Stimulated activated CD4-positive, alpha-beta T cell treated with anti-CD3 and anti-CD28 coated beads, Interleukin-15, amount 100 ng/mL, for 1 hour (primary cell): Measurements from ENCODE around the gene DPF3.

Experiments
- DNase-seq, 2 donors: peaks; one replicate each; pipeline ENCODE4 v3.0.0-alpha.2; 2020; ENCODE audit warnings: low read depth in 1 of 2, low spot score in 1 of 2

DPF3 gene

DNA sequence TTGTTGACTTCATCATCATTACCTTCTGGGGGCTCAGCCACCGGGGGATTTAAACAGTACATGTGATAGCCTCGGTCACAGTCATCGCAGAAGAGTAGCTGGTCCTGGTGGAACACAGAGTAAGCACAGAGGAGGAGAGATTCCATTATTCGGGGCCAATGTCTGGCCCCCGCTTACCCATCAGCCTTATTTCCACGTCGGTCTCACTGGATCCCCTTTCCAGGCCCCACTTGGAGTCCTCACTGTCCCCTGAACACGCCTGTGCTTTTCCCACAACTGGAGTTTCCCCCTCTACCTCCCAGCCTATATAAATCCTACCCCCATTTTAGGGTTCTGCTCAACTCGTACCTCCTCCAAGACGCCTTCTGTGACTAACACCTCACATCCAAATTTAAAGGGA lies 274.0 kb downstream of the DPF3 start:
- DNase-seq = no peak

DNA sequence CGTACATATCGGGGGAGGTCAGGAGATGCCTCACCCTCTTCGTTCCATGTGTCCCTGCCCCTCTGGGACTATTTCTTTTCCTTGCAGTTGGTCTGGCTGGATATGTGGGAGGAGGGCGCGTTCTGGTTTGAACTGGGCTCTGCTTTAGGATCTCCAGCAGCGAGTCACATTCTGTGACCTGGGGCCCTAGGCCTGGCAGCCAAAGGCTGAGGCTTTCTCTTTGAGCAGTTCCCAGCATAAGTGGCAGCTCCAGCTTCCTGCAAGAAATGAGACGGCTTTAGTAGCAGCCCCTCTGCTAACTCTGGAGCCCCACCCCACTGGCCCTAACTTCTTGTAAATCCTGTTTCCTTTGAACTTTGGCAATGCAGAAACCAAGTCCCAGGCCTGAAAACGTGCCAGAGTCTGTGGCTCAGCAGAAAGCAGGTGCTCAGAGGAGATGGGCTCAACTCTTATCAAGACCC lies 274.8 kb downstream of the DPF3 start:
- no peak for DNase-seq

DNA sequence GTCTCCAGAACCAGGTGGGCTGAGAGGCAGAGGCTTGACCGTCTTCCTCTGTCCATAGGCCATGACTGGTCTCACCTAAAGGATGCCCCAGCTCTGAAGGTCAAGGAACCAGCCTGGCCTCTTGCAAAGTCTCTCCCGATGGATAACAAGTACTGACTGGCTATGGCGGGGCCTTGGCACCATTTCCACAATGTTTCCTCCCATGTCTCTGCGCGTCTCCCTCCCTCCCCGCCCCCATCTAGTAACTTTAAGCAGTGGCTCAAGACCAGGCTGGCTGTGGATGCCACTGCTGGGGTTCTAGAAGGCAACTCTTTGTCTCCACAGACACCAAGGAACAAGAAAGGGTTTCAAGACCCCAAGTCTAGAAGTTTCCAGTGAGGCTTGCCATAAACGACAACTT lies 275.5 kb downstream of the DPF3 start:
- no peak for DNase-seq

GRCh38 chr14:72617391-72618031 lies 276.4 kb downstream of the DPF3 start:
- DNase-seq = no peak

- no peak for DNase-seq
Observed at GRCh38 chr14:72616811-72617210, 277.1 kb downstream of the DPF3 start.

DNA sequence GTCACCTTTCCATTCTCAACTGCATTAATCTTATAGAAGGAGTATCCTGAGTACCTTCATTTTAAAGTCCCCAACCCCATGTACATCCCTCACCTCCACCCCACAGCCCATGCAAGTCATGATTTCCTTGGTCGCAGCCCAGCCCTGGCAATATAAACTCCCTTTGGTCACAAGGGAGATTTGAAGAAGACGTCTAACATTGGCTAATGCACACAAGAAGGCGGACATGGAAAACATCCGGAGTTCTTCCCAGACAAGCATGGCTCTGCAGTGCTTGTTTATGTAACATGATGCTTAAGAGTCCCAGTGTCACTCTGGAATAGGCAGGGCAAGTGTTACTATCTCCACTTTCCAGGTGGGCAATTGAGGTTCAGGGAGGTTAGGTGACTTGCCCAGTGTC lies 277.6 kb downstream of the DPF3 start:
- DNase-seq = no peak

GRCh38 chr14:72615451-72616121 lies 278.3 kb downstream of the DPF3 start:
- DNase-seq = no peak

GRCh38 chr14:72614891-72615415 lies 278.9 kb downstream of the DPF3 start:
- no peak for DNase-seq

DNA sequence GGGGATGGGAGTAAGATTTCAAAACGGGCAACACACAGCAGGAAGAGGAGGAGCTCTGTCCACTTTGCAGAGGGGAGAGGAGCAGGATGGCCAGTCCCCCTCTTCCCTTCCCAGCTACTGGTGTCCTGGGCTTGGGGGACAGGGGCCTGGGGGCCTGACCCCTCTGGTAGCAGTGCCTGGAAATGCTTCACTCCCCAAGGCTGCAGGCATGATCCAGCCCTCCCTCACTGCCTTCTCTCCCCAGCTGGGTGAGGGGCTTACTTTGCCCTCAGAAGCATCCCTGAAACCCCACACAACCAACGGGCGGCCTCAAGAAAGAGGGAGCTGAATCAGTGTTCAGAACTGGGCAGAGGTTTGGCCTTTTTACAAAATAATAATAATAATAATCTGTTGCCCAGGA lies 279.5 kb downstream of the DPF3 start:
- DNase-seq = no peak

- no peak for DNase-seq
Observed at GRCh38 chr14:72613975-72614319, 280.0 kb downstream of the DPF3 start.

GRCh38 chr14:72613231-72613974 lies 280.5 kb downstream of the DPF3 start:
- DNase-seq = no peak

- DNase-seq = no peak
Observed at GRCh38 chr14:72612041-72612440, 281.9 kb downstream of the DPF3 start.

DNA sequence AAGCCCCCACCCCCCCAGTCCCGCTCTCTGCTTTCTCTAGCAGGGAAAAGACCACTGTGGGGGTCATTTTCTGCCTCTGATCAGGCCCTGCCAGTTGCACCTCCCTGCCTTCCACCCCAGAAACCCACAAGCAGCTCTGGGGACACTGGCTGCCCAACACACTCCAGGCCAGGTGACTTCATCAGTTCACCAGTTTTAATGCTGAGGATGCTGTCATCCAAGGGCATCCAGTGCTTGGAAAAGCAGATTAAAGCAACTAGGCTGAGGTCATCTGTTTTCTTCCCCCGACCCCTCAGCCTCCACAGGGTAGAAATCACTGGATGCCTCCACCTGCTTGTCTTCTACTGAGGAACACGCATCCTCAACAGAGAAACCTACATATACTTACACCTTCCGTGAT lies 282.4 kb downstream of the DPF3 start:
- no peak for DNase-seq

- no peak for DNase-seq
Observed at GRCh38 chr14:72610831-72611200, 283.1 kb downstream of the DPF3 start.

DNA sequence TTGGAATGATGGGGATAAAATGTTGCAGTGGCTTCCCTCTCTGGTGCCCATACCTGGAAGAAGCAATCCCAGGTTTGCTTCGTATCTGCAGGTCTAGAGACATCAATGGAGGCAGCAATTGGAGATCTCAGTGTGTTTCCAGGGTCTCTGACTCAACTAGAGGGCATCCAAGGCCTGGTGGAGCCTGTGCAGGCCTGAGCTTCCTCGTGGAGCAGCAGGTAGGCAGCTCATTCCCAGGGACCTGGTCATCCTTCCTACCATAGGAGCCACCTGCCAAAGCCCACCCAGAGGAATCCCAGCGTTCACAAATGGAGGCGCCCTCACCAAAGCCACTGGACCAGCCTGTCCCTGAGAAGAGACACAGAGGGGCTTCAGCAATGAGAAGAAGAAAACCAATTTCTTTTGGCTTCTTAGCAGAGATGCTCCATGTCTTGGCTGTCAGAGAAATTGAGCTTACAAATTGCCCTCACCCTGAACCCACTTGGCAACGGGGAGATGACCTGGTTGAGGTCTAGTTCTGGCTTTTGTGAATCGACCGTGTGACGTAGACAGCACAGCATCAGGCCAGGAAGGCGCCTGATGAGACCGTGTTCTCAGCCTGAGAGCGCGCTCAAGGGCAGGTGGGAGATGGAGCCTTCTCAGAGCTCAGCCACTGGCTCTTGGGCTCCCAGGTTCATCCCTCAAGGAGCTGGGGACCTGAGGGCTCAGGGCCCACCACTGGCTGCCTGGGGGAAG lies 283.6 kb downstream of the DPF3 start:
- DNase-seq = no peak

DNA sequence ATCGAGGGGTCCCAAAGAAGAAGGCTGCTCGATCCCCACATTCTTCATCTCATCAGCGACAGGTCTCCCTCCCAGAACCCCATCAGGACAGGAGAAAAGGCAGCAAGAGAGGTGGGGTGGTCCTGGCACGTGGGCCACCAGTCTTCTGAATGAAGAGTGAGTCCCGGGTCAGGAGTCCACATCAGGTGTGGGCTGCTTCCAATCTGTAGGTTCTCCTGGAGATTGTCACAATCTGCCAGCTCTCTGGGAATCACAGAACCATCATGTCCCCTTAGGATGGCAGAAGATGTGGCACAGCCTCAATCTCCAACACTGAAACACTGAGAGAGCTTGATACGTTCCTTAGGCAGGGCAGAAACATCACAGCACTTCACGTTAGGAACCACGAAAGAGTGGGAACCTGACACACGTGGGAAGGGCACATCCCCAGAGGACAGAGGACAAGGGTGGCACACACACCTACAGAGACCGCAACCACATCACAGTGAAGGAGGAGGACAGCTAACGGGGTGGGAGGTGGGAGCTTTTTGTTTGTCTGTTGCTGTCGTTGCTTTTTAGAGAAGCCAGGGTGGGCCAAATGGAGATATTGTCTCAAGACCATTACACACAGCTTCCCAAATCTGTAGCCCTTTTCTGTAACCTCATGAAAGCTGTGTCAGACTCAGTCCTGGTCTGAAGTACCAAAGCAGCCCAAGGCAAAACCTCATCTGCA lies 284.5 kb downstream of the DPF3 start:
- no peak for DNase-seq

DNA sequence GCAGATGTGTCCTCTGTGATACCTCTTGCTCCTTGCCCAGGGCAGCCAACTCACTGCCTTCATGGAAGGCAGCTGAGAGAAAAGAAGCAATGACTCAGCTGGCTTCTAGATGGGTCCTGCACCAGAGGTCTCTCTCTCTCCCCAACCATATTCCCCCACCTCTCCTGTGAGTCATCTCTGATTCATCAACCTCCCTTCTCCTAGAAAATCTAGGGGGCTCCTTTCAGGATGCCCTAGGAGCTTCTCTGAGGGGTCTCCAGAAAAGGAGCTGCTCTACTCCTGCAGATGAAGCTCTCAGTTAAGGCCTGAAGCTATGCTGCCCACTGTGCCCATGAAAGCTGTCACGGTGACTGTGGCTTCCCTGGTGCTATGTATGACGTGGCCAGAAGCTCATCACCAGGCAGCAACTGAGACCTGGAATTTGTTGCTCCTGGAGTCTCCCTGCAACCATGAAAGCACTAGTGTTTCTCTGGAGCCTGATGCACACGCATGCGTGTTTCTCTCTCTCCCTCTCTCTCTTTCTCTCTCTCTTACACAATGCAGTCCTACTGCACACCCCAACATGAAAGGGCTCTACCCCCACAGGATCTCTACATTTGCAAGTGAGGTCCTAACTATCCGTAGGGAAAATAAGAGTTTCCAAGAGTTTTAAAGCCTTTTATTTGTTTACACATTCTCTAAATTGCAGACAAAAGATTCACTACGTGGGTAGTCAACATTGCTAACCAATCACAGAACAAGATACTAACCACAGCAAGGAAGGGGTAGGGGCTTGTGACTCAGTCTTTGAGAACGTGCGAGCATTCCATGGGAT lies 285.3 kb downstream of the DPF3 start:
- no peak for DNase-seq

- DNase-seq = no peak
Observed at GRCh38 chr14:72607386-72608130, 286.3 kb downstream of the DPF3 start.

DNA sequence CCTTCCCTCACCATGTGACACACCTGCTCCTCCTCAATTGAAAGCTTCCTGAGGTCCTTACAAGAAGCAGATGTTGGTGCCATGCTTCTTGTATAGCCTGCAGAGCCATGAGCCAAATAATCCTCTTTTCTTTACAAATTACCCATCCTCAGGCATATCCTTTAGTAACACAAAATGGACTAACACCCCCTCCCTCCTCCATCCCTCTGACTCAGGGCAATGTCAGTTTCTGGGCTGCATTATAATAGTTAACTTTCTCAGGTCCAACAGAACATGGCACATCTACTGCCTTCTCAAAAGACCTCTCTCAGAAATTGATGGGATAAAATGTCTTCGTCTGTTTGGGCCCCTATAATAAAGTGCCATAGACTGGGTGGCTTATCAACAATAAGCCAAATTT lies 287.0 kb downstream of the DPF3 start:
- no peak for DNase-seq

DNA sequence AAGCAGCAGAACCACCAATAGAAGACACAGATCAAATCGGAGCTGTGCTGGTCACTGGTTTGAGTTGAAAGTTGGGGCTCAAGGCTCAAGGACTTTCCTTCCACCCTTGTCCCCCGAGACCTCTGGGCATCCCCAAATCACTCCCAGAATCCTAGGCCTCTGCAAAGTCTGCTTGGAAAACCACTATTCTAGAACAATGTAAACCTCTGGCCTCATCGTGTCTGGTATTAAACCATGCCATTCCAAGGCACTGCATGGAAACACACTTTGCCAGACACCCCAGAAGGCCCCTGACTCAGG lies 288.0 kb downstream of the DPF3 start:
- DNase-seq = no peak
